Neural crest cell (in vitro differentiated cells): ENCODE data around the gene TTN. TPM values are rescaled to one million over a fixed set of nuclear protein-coding genes. Genes with fewer than 3 reads are reported as not detected.

Experiments
- DNase-seq: peaks from one replicate; pipeline ENCODE4 v3.0.0; 2021; ENCODE audit warnings: low read depth, mixed read lengths, low spot score
- H3K27ac Mint-ChIP-seq: one replicate; pipeline ENCODE4 v1.8.0; 2021; ENCODE audit warnings: mild to moderate bottlenecking, mixed read lengths; ENCODE audit not compliant: unreplicated experiment
- H3K27me3 Mint-ChIP-seq: 2 replicates; pipeline ENCODE4 v1.8.0; 2021; ENCODE audit warnings: low read depth, mild to moderate bottlenecking, mixed read lengths
- H3K36me3 Mint-ChIP-seq: 2 replicates; pipeline ENCODE4 v1.8.0; 2021; ENCODE audit warnings: low read depth, mild to moderate bottlenecking, mixed read lengths
- H3K4me1 Mint-ChIP-seq: 2 replicates; pipeline ENCODE4 v1.8.0; 2021; ENCODE audit warnings: mixed read lengths
- H3K4me3 Mint-ChIP-seq: one replicate; pipeline ENCODE4 v1.8.0; 2021; ENCODE audit warnings: mild to moderate bottlenecking, mixed read lengths
- H3K9me3 Mint-ChIP-seq: 2 replicates; pipeline ENCODE4 v1.8.0; 2021; ENCODE audit warnings: mixed read lengths
- total RNA-seq: library from RNA; stranded (reverse); gene quantifications from 2 replicates; pipeline ENCODE4 v1.2.1, GENCODE V29; 2021
- TF ChIP-seq, protein P1 (sequence below): fragments of 200-600 bp; sonication (generic); conservative IDR thresholded peaks from 2 replicates; pipeline ENCODE4 v1.5.0; 2021; ENCODE audit warnings: antibody characterized with exemption, mild to moderate bottlenecking

The TTN gene
- total RNA-seq, 1 donor from 2014 or later, result under 0.01 TPM

DNA sequence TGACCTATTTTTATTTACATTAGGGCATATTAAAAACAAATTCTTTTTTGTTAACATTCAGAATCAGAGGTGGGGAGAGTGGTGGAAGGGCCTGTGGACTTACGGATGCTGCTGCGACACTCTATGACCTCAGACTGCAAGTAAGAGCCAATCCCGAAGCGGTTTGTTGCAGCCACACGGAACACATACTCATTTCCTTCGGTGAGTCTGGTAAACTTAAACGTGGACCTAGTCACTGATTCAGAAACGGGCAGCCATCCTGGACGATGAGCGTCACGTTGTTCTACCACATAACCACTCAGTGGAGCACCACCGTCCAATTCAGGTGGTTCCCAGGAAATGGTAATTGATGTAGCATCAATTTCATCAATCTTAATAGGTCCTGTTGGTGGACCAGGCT, 265.1 kb downstream of the TTN start:
- Mint-ChIP-seq H3K4me3 (no peak overlapping the region), H3K27ac (no peak overlapping the region), H3K9me3 (no peaks in the 10 kb centered on the region), H3K36me3 (peaks cover 56% of the 10 kb centered on the region), H3K4me1 (no peaks in the 10 kb centered on the region), H3K27me3 (no peaks in the 10 kb centered on the region)
- no peak for DNase-seq
- TF ChIP-seq, protein P1, sequence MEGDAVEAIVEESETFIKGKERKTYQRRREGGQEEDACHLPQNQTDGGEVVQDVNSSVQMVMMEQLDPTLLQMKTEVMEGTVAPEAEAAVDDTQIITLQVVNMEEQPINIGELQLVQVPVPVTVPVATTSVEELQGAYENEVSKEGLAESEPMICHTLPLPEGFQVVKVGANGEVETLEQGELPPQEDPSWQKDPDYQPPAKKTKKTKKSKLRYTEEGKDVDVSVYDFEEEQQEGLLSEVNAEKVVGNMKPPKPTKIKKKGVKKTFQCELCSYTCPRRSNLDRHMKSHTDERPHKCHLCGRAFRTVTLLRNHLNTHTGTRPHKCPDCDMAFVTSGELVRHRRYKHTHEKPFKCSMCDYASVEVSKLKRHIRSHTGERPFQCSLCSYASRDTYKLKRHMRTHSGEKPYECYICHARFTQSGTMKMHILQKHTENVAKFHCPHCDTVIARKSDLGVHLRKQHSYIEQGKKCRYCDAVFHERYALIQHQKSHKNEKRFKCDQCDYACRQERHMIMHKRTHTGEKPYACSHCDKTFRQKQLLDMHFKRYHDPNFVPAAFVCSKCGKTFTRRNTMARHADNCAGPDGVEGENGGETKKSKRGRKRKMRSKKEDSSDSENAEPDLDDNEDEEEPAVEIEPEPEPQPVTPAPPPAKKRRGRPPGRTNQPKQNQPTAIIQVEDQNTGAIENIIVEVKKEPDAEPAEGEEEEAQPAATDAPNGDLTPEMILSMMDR, result no peak

DNA sequence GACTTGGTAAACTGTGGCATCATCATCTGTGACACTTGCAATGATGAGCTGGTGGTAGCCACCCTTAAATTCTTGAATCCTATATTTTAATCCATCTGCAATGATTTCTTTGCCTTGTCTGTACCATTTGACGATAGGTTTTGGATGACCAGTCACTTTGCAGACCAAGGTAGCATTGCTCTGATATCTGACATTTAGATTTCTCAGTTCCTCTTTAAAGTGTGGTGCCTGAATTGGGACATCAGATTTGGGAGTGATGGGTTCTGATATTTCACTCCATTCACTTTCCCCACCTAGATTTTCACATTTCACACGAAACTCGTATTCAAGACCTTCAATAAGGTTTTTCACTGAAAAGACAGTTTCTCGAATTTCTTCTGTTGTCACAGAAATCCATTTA, 271.2 kb downstream of the TTN start:
- TF ChIP-seq, protein P1, result no peak
- peaks cover 7% of the 10 kb centered on the region for H3K9me3 Mint-ChIP-seq
- DNase-seq, result no peak
- no peak overlapping the region for H3K27ac Mint-ChIP-seq
- no peak overlapping the region for H3K4me3 Mint-ChIP-seq
- H3K27me3 Mint-ChIP-seq, result no peaks in the 10 kb centered on the region
- peaks cover 67% of the 10 kb centered on the region for H3K36me3 Mint-ChIP-seq
- H3K4me1 Mint-ChIP-seq, result no peaks in the 10 kb centered on the region

- no peak for DNase-seq
- Mint-ChIP-seq H3K36me3 (peaks cover 56% of the 10 kb centered on the region), H3K27ac (peak overlapping the region; percentile 30), H3K4me1 (no peaks in the 10 kb centered on the region), H3K4me3 (no peak overlapping the region), H3K9me3 (peaks cover 7% of the 10 kb centered on the region), H3K27me3 (no peaks in the 10 kb centered on the region)
- TF ChIP-seq, protein P1, result no peak
Observed at GRCh38 chr2:178531168-178531567, 276.1 kb downstream of the TTN start.

DNA sequence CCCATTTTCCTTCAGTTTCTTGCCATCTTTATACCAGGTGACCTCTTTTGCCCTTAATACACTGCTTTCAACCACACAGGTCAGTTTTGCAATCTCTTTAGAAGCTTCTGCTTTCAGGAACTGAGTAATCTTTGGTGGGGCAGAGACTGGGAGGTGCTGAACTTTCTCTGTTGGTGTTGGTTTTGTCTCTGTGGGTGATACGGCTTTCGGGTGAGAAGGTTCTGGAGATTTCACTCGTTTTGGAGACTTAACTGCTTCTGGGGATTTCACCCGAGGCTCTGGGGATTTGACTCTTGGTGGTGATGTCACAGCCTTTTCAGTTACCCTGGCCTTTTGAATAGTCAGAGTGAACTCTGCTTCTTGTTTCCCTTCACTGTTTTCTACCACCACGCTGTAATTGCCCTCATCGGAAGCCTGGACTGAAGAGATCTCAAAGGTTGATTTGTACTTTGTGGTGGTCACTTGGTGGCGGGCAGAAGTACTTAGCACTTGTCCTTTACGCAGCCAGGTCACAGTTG, 276.5 kb downstream of the TTN start:
- DNase-seq, result no peak
- peaks cover 58% of the 10 kb centered on the region for H3K36me3 Mint-ChIP-seq
- no peaks in the 10 kb centered on the region for H3K27me3 Mint-ChIP-seq
- H3K27ac Mint-ChIP-seq, result peak overlapping the region; percentile 73
- TF ChIP-seq, protein P1, result no peak
- peaks cover 7% of the 10 kb centered on the region for H3K9me3 Mint-ChIP-seq
- H3K4me1 Mint-ChIP-seq, result peaks cover 4% of the 10 kb centered on the region
- no peak overlapping the region for H3K4me3 Mint-ChIP-seq

DNA sequence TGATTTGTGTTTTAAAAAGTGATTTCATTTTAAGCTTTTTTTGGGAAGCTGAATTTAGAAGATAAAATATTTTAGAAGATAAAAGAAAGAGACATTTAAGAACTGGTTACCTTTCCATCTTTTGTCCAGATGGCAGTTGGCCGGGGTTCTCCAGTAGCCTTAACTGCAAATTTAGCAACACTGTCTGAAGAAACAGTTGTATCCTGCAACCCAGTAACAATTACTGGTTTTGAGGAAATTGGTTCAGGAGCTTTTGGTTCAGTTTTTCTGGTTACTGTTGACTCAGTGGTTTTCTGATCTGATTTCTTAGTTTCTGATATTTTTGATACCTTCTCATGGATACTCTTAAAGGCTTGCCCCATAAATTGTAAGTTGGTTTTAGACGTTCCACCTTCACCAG, 277.1 kb downstream of the TTN start:
- H3K9me3 Mint-ChIP-seq, result peaks cover 7% of the 10 kb centered on the region
- H3K27ac Mint-ChIP-seq, result no peak overlapping the region
- TF ChIP-seq, protein P1, result no peak
- H3K36me3 Mint-ChIP-seq, result peaks cover 55% of the 10 kb centered on the region
- H3K4me3 Mint-ChIP-seq, result no peak overlapping the region
- no peak for DNase-seq
- H3K4me1 Mint-ChIP-seq, result peaks cover 6% of the 10 kb centered on the region
- H3K27me3 Mint-ChIP-seq, result no peaks in the 10 kb centered on the region
